GM18498 (cell line): ENCODE measurements around the gene LARP6.
"Not testable (repeated sequence)": the region's sequence is repeated elsewhere in the genome, so short reads cannot be mapped to it uniquely, and the experiment has no call there.

Experiments used
- ATAC-seq: cut with Tn5 transposase; IDR thresholded peaks from one replicate; pipeline ENCODE4 v1.9.1; 2021; ENCODE audit warnings: mild to moderate bottlenecking, moderate library complexity; ENCODE audit not compliant: unreplicated experiment

The LARP6 gene

GRCh38 chr15:70859322-70859908 lies 5.5 kb upstream of the LARP6 start:
- ATAC-seq: no peak

- ATAC-seq: not testable (repeated sequence)
Measured at GRCh38 chr15:70858614-70859321, 4.8 kb upstream of the LARP6 start.

- ATAC-seq: no peak
Measured at GRCh38 chr15:70857562-70858285, 3.8 kb upstream of the LARP6 start.

GRCh38 chr15:70856884-70857561 lies 3.1 kb upstream of the LARP6 start:
- no peak for ATAC-seq

GRCh38 chr15:70856177-70856883 lies 2.4 kb upstream of the LARP6 start:
- no peak for ATAC-seq

- ATAC-seq: no peak
Measured at GRCh38 chr15:70855764-70856163, 1.8 kb upstream of the LARP6 start.

GRCh38 chr15:70854666-70854976 lies 664 bp upstream of the LARP6 start:
- no peak for ATAC-seq

- no peak for ATAC-seq
Measured at GRCh38 chr15:70853318-70853972, 512 bp downstream of the LARP6 start.

GRCh38 chr15:70852501-70853317 lies 1.2 kb downstream of the LARP6 start:
- ATAC-seq: no peak

- no peak for ATAC-seq
Measured at GRCh38 chr15:70851889-70852288, 2.1 kb downstream of the LARP6 start.

GRCh38 chr15:70845602-70846360 lies 8.2 kb downstream of the LARP6 start:
- no peak for ATAC-seq

GRCh38 chr15:70837476-70837875 lies 16.5 kb downstream of the LARP6 start:
- ATAC-seq: no peak

- no peak for ATAC-seq
Measured at GRCh38 chr15:70835841-70836240, 18.1 kb downstream of the LARP6 start.

- ATAC-seq: no peak
Measured at GRCh38 chr15:70835415-70835814, 18.5 kb downstream of the LARP6 start.

GRCh38 chr15:70834999-70835398 lies 19.0 kb downstream of the LARP6 start:
- no peak for ATAC-seq

GRCh38 chr15:70833861-70834765 lies 19.8 kb downstream of the LARP6 start:
- ATAC-seq: no peak

- no peak for ATAC-seq
Measured at GRCh38 chr15:70833422-70833821, 20.5 kb downstream of the LARP6 start.

- ATAC-seq: no peak
Measured at GRCh38 chr15:70832176-70832575, 21.8 kb downstream of the LARP6 start.
